Endothelial cell of hepatic sinusoid (primary cell): ENCODE measurements around the gene TUBG2.

Experiments used
- in situ Hi-C: cut with HindIII; loops from 2 replicates; pipeline ENCODE4 v1.10.0; 2017; ENCODE audit warnings: low sequenced_read_pairs

The TUBG2 gene

GRCh38 chr17:42691021-42691545, 32.0 kb downstream of the TUBG2 start:
- in situ Hi-C loops = no loop called here

DNA sequence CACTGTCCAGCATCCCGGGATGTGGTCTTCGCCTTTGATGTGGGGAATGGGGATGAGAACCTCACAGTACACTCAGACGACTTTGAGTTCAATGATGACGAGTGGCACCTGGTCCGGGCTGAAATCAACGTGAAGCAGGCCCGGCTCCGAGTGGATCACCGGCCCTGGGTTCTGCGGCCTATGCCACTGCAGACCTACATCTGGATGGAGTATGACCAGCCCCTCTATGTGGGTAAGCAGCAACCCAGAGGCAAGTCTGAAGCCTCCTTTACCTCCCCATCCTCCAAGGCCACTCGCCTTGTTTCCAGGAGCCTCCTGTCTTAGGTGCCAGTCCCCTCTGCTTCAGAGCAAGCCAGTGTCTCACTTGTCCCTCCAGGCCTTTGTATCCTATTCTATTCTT, 33.4 kb downstream of the TUBG2 start:
- in situ Hi-C loops = no loop called here

- in situ Hi-C loops = no loop called here
Measured at GRCh38 chr17:42694524-42694923, 35.4 kb downstream of the TUBG2 start.

DNA sequence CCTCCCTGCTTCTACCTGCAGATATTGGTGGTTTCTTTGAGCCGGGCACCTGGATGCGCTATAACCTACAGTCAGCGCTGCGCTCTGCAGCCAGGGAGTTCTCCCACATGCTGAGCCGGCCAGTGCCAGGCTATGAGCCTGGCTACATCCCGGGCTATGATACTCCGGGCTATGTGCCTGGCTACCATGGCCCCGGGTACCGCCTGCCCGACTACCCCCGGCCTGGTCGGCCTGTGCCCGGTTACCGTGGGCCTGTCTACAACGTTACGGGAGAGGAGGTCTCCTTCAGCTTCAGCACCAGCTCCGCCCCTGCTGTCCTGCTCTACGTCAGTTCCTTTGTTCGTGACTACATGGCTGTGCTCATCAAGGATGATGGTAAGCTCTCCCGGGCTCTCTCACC, 36.4 kb downstream of the TUBG2 start:
- in situ Hi-C loops = no loop called here

DNA sequence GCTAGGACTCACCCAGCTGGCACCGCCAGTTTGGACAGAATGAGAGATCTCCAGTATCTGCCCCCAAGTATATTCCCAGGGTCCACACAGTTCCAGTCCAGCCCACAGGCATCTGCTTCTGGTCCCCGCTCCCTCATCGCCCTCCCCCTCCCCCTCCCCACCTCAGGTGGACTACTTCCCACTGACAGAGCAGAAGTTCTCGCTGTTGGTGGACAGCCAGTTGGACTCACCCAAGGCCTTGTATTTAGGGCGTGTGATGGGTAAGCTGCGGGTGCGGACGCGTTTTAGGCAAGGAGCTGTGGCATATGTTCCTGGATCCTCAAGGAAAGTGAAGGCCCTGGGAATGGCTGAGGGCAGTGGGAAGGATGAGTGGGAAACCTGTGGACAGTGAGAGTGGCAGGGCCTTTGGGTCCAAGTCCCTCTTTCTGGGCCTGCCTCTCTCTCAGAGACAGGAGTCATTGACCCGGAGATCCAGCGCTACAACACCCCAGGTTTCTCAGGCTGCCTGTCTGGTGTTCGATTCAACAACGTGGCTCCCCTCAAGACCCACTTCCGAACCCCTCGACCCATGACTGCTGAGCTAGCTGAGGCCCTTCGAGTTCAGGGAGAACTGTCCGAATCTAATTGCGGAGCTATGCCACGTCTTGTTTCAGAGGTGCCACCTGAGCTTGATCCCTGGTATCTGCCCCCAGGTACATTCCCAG, 38.2 kb downstream of the TUBG2 start:
- in situ Hi-C loops = no loop called here

GRCh38 chr17:42698736-42699414, 39.8 kb downstream of the TUBG2 start:
- in situ Hi-C loops = no loop called here

DNA sequence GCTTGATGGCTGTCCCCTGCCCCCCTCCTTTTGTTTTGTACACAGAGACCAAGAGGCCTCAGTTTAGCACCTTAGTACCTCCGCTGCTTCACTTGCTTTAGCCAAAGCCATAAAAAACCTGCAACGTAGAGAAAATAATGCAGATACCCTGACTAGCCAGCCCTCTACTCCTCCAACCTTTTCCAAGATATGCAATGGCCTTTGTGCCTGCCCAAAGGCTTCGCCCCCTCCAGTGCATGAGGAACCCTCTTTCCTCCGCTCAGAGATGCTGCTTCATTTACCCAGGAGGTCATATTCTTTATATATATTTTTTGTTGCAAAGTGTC, 40.3 kb downstream of the TUBG2 start:
- in situ Hi-C loops = no loop called here

- in situ Hi-C loops = no loop called here
Measured at GRCh38 chr17:42700586-42701289, 41.7 kb downstream of the TUBG2 start.

DNA sequence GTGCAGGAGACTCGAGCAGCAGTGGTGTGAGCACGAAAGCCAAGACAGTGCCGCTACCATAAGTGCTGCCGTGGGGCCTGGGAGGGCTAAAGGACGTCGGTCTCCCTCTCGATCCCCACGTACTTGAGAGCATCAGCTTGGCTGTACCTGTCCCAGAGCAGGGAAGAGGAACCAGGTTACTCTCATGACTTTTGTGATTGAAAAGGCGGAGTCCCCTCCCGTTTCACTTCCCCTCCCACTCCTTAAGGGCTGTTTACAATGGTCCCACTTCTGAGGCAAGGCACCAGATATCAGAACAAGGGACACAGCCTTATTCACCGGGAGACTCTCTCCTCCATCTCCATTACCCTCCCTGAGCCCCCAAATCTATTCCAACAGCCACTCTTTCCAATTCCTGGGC, 43.4 kb downstream of the TUBG2 start:
- in situ Hi-C loops = no loop called here

DNA sequence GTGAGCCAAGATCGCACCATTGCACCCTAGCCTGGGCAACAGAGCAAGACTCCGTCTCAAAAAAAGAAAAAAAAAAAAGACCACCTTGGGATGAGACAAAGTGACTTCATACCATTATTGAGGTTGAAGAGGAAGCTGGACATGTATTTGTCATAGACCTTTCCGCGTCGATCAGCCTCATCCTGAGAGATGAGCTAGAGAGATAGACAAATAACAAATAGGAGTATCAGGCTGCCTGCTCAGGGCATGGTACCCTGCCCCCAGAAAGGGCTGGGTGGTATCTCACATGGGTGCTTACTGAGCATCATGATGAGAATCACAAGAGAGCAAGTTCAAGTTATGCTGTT, 45.4 kb downstream of the TUBG2 start:
- in situ Hi-C loops = no loop called here

GRCh38 chr17:42704837-42705494, 45.9 kb downstream of the TUBG2 start:
- in situ Hi-C loops = no loop called here

DNA sequence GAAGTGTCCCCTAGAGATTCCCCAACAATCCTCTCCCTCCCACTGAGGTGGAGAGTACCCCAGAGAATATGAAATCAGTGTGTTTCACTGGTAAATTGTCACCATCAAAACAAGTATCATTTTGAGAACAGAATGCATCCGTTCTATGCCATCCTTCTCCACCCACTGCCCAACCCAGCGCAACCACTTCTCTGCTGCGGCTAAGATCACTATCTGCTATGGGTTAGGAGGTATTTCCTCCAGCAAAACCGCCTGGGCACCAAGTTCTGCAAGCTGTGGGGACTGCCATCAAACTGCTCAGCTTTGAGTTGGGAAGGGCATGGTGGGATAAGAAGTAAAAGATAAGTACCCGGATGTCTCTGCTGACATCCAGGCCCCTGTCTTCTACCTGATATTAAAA, 47.6 kb downstream of the TUBG2 start:
- in situ Hi-C loops = no loop called here

DNA sequence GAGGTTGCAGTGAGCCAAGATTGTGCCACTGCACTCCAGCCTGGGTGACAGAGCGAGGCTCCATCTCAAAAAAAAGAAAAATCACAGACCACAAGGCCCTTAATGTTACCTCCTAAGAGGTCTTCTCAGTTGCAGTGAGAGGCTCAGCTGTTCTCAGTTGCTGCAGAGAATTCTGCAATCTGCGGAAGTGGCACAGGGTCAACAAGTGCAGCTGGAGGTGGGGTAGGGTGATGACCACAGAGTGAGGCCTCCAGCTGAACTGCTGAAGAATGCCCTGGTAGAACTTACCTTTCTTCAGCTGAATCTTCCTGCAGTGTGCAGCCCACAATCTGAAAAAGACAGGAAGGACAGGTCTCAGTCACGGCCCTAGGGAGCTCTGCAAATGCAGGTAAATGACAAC, 49.5 kb downstream of the TUBG2 start:
- in situ Hi-C loops = no loop called here

DNA sequence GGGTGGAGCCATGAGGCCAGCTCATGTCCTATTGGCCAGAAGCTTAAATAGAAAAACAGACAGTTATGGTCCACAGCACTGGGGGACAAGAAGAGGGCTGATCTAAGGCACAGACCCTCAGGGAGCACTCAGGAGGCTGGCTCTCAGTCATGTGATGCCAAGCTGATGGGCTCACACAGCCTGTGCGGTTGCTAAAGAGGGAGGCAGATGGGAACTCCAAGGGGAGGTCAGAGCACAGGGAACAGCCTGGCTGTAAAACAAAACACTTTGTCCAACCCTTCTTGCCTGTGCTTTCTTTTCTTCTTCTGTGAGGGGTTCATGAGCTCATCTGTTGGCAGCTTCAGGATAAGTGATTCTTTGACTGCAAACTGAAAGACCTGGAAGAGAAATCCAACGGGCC, 50.5 kb downstream of the TUBG2 start:
- in situ Hi-C loops = no loop called here
